A673 (cell line): ENCODE data around the gene FAM163B. TPM values are rescaled to one million over a fixed set of nuclear protein-coding genes. Genes with fewer than 3 reads are reported as not detected.

Source experiments
- BruUV-seq: library from RNA; stranded (reverse); fragments of 400-500 nt; replicated peaks from 2 replicates; lab custom pipeline; 2021; lab: Mats Ljungman, UMichigan
- CTCF ChIA-PET: fragments of 300-600 bp; sonication (Branson Sonifier 250); formaldehyde crosslinking; loops from one replicate; lab custom pipeline; 2022; ENCODE audit warnings: antibody characterized with exemption; lab: Charles Lee
- POLR2A ChIA-PET: fragments of 300-600 bp; sonication (Branson Sonifier 250); formaldehyde crosslinking; loops from one replicate; lab custom pipeline; 2022; ENCODE audit warnings: antibody characterized with exemption; ENCODE audit not compliant: low non-redundant PET; lab: Charles Lee
- DNase-seq: peaks from one replicate; pipeline ENCODE4 v3.0.0-alpha.2; 2015; ENCODE audit warnings: low spot score
- H3K27ac ChIP-seq: fragments of 200-600 bp; sonication (generic); 2 replicates; pipeline ENCODE4 v1.5.1; 2016; ENCODE audit warnings: mixed run types, low read depth, mild to moderate bottlenecking, mixed read lengths, antibody characterized with exemption, low read length; ENCODE audit not compliant: poor library complexity, severe bottlenecking
- H3K27me3 ChIP-seq: fragments of 200-600 bp; sonication (generic); replicated peaks from 2 replicates; pipeline ENCODE4 v1.6.1; 2017; ENCODE audit warnings: mixed run types, low read depth, mild to moderate bottlenecking, mixed read lengths, antibody characterized with exemption, low read length; ENCODE audit not compliant: insufficient read depth, poor library complexity
- H3K36me3 ChIP-seq: fragments of 200-600 bp; sonication (generic); 2 replicates; pipeline ENCODE4 v1.6.1; 2016; ENCODE audit warnings: mixed run types, mild to moderate bottlenecking, mixed read lengths, antibody characterized with exemption, low read length; ENCODE audit not compliant: insufficient read depth, poor library complexity, severe bottlenecking
- H3K4me1 ChIP-seq: fragments of 200-600 bp; sonication (generic); 2 replicates; pipeline ENCODE4 v1.6.1; 2017; ENCODE audit warnings: mixed run types, mild to moderate bottlenecking, mixed read lengths, antibody characterized with exemption, low read length; ENCODE audit not compliant: insufficient read depth, poor library complexity, severe bottlenecking
- H3K4me3 ChIP-seq: fragments of 200-600 bp; sonication (generic); 2 replicates; pipeline ENCODE4 v1.5.1; 2016; ENCODE audit warnings: low read depth, mixed run types, mild to moderate bottlenecking, mixed read lengths, low read length; ENCODE audit not compliant: poor library complexity, severe bottlenecking
- H3K9me3 ChIP-seq: fragments of 200-600 bp; sonication (generic); 2 replicates; pipeline ENCODE4 v1.6.1; 2016; ENCODE audit warnings: mixed run types, low read depth, mild to moderate bottlenecking, mixed read lengths, antibody characterized with exemption, low read length; ENCODE audit not compliant: poor library complexity, severe bottlenecking
- CTCF ChIP-seq: fragments of 300-800, 200-600 bp; sonication (generic); conservative IDR thresholded peaks from 2 replicates; pipeline ENCODE4 v1.5.1; 2017; ENCODE audit warnings: low read depth, mild to moderate bottlenecking, antibody characterized with exemption, low read length, moderate library complexity, mixed read lengths
- EZH2 ChIP-seq: fragments of 200-600 bp; sonication (generic); IDR thresholded peaks from 2 replicates; pipeline ENCODE4 v1.6.1; 2017; ENCODE audit warnings: borderline replicate concordance, low read depth, mild to moderate bottlenecking, mixed read lengths, antibody characterized with exemption, low read length; ENCODE audit not compliant: poor library complexity, severe bottlenecking
- intact Hi-C: fragments of 100-400 bp; cut with micrococcal nuclease; formaldehyde crosslinking; loops from one replicate; pipeline ENCODE4 v1.10.0; 2022; ENCODE audit not compliant: unreplicated experiment
- total RNA-seq: library from RNA; stranded (reverse); gene quantifications from 2 replicates; pipeline ENCODE4 v1.2.3, GENCODE V29; 2021

The FAM163B gene
- total RNA-seq, 1 experiment from 2014 or later: not detected

- no peak for TF ChIP-seq CTCF
- no peak for TF ChIP-seq EZH2
- no peaks in the 10 kb centered on the region for H3K27me3 ChIP-seq
- CTCF ChIA-PET: no interaction called here
- BruUV-seq: no TSS peak
- intact Hi-C loops: no loop called here
- POLR2A ChIA-PET: no interaction called here
- H3K4me1 ChIP-seq: no peaks in the 10 kb centered on the region
- no peaks in the 10 kb centered on the region for H3K9me3 ChIP-seq
- H3K27ac ChIP-seq: no peak overlapping the region
- H3K36me3 ChIP-seq: no peaks in the 10 kb centered on the region
- no peak overlapping the region for H3K4me3 ChIP-seq
- no peak for DNase-seq
These were observed 56.1 kb downstream of the FAM163B start for GRCh38 chr9:133553123-133553522.

GRCh38 chr9:133552236-133552635 is 57.0 kb downstream of the FAM163B start:
- no TSS peak for BruUV-seq
- POLR2A ChIA-PET: no interaction called here
- Histone ChIP-seq H3K9me3 (no peaks in the 10 kb centered on the region), H3K27ac (no peak overlapping the region), H3K4me1 (no peaks in the 10 kb centered on the region), H3K4me3 (no peak overlapping the region), H3K27me3 (no peaks in the 10 kb centered on the region), H3K36me3 (no peaks in the 10 kb centered on the region)
- TF ChIP-seq CTCF (no peak), EZH2 (no peak)
- CTCF ChIA-PET: no interaction called here
- intact Hi-C loops: no loop called here
- no peak for DNase-seq

GRCh38 chr9:133551446-133551845 is 57.7 kb downstream of the FAM163B start:
- H3K27me3 ChIP-seq: no peaks in the 10 kb centered on the region
- no peak overlapping the region for H3K4me3 ChIP-seq
- TF ChIP-seq CTCF (no peak), EZH2 (no peak)
- no peak overlapping the region for H3K27ac ChIP-seq
- intact Hi-C loops: no loop called here
- no TSS peak for BruUV-seq
- POLR2A ChIA-PET: no interaction called here
- no peaks in the 10 kb centered on the region for H3K9me3 ChIP-seq
- no peaks in the 10 kb centered on the region for H3K36me3 ChIP-seq
- no peak for DNase-seq
- no peaks in the 10 kb centered on the region for H3K4me1 ChIP-seq
- CTCF ChIA-PET: no interaction called here
